GM13976 (cell line): ENCODE results near the gene DHX58.

Source experiments
- DNase-seq: peaks from one replicate; pipeline ENCODE4 v3.0.0; 2012; ENCODE audit warnings: low spot score
- in situ Hi-C: fragments of 300-500 bp; cut with MboI; formaldehyde crosslinking; loops from one replicate; pipeline ENCODE4 v1.12.0; 2022; ENCODE audit warnings: low sequenced_read_pairs, mixed read lengths, inconsistent platforms; ENCODE audit not compliant: unreplicated experiment
- TF ChIP-seq, protein P1 (sequence below): IDR thresholded peaks from 2 replicates; pipeline ENCODE4 v1.5.1; 2012; ENCODE audit warnings: borderline replicate concordance, mild to moderate bottlenecking; ENCODE audit not compliant: insufficient read depth; ENCODE audit errors: extremely low read depth, missing control alignments, control extremely low read depth

The DHX58 gene

DNA sequence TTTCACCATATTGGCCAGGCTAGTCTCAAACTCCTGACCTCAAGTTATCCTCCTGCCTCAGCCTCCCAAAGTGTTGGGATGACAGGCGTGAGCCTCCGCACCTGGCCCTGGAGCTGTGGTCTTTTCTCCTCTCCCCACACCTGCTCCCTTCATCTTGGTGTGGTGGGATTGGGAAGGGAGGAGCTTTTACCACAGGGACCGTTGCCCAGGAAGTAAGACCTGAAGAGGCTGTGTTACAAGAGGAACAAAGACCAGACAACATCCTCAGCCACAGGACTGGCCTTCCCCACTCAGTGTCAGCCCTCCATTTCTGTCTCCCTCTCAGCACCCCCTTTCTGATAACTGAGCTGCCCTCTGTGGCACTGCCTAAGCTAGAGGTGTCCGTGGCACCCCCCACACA is 52.7 kb downstream of the DHX58 start:
- in situ Hi-C loops = no loop called here
- TF ChIP-seq, protein P1, sequence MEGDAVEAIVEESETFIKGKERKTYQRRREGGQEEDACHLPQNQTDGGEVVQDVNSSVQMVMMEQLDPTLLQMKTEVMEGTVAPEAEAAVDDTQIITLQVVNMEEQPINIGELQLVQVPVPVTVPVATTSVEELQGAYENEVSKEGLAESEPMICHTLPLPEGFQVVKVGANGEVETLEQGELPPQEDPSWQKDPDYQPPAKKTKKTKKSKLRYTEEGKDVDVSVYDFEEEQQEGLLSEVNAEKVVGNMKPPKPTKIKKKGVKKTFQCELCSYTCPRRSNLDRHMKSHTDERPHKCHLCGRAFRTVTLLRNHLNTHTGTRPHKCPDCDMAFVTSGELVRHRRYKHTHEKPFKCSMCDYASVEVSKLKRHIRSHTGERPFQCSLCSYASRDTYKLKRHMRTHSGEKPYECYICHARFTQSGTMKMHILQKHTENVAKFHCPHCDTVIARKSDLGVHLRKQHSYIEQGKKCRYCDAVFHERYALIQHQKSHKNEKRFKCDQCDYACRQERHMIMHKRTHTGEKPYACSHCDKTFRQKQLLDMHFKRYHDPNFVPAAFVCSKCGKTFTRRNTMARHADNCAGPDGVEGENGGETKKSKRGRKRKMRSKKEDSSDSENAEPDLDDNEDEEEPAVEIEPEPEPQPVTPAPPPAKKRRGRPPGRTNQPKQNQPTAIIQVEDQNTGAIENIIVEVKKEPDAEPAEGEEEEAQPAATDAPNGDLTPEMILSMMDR = no peak
- DNase-seq = no peak

DNA sequence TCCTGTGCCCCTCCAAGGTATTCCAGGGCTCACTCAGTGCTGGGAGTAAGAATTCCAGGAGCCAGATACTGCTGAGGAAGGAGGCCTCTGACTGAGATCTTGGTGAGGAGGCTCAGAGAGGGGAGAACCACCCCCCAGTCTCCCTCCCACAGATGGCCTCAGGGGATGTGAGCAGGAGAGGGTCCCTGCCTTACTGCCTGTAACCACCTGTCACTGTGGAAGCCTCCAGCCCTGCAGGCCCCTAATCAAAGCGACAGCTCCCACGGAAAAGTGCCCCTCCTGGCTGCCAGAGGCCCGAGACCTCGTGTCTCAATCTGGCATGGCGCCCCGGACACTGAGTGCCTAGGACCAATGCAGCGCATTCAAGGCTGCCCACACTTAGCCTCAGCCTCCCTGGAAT is 54.5 kb downstream of the DHX58 start:
- TF ChIP-seq, protein P1 = no peak
- no peak for DNase-seq
- in situ Hi-C loops = no loop called here

DNA sequence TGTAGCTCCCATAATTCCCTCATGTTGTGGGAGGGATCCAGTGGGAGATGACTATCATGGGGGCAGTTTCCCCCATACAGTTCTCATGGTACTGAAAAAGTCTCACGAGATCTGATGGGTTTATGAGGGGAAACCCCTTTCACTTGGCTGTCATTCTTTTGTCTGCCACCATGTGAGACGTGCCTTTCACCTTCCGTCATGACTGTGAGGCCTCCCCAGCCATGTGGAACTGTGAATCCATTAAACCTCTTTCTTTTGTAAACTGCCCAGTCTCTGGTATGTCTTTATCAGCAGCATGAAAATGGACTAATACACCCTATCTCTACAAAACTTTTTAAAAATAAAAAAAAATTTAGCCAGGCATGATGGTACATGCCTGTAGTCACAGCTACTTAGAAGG is 55.9 kb downstream of the DHX58 start:
- no peak for DNase-seq
- TF ChIP-seq, protein P1 = no peak
- in situ Hi-C loops = no loop called here

DNA sequence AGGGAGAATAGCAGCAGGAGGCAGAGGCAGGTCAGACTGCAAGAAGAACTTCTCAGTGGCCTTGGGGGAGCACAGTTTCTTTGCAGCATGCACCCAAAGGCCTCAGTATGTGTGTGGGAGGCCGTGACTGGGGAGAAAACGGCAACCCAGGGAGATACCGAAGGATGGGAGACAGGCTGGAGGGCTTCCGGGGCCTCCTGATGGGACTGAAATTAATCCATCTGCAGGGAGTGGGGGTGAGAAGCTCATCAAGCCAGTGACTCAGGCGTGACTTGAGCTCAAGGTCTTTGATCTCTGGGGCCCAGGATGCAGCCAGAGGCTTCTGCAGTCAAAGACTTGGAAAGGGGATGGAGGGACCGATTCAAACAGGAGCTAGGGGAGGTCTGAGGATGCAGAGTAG is 57.0 kb downstream of the DHX58 start:
- in situ Hi-C loops = no loop called here
- TF ChIP-seq, protein P1 = no peak
- DNase-seq = no peak

DNA sequence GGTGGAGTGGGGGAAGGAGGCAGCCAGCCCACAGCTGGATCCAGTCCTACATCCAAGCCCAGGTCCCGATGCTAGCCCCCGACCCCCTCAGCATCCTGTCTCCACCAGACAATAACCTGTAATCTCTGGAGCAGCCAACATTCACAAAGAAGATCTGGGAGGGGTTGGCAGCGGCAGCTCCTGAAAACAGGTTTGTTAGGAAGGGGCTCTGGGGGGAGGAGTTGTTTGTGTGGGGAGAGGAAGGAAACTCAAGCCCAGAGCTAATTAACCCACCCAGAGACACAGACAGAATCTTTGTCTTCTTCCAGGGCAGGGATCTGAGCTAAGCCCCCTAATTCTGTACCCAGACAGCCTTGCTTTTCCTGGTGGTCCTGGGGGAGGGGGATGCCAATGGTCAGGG is 57.5 kb downstream of the DHX58 start:
- TF ChIP-seq, protein P1 = no peak
- DNase-seq = no peak
- in situ Hi-C loops = no loop called here

DNA sequence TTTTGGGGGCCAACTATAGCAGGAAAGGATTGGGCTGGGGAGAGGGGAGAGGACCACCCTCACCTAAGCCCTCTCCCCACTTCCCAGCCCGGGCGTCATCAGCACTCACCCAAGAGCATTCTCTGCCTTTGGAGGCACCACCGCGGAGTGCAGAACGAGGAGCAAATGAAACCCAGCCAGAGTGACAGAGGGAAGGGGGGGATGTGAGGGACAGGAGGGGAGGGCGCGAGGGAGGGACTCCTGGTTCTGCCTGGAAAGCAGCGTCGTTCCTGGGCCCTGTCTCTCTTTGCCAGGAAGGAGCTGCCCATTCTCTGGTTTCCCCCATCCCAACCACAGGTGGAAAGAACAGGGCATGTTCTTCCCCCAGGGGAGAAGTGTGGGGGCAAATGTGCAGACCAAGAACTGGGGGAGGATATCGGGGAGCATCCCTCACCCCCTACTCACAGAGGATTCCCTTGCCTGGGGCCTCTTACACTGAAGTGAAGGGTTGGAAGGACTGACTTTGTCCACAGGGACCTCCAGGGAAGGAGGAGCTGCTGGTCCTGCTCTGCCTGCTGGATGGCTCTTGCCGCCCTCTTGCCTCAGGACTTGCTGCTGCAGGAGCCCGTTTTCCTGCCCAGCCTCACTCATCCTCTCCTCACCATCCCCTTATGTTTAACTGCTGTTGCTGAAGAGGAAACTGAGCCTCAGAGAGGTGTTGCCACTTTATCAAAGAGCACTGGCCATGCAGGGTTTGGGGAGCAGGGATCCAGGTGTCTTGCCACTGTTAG is 58.6 kb downstream of the DHX58 start:
- TF ChIP-seq, protein P1 = no peak
- in situ Hi-C loops = no loop called here
- DNase-seq = no peak

DNA sequence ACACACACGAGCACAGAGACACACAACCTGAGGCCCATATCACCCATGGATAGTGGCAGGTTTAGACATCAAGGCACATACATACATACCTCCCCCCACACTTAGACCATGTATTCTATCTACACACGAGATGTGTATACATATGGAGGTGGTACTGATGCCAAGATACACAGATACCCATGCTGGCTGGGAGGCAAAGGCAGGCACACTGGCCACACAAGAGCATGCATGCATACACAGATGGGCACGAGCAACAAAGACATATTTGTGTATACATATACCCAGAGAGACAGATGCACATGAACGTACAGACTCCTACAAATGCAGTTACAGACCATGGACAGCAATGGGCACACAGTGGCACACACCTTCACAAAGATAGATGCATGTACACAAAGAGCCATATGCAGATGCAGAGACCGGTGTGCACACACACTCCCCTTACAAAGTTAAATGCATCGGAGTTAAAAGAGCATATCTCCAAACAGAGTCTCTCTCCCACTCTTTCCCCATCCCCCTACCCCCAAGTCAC is 60.1 kb downstream of the DHX58 start:
- no peak for DNase-seq
- in situ Hi-C loops = no loop called here
- TF ChIP-seq, protein P1 = no peak
